DMS53 treated with DMSO at 0.1 percent for 48 hours (cell line): Measurements from ENCODE around the gene HSD17B13.
"Not testable (repeated sequence)": the region's sequence is repeated elsewhere in the genome, so short reads cannot be mapped to it uniquely, and the experiment has no call there.

Experiments used
- DNase-seq: peaks from one replicate; lab custom pipeline; 2025; ENCODE audit not compliant: unreplicated experiment; lab: John Stamatoyannopoulos, UW

The HSD17B13 gene

DNA sequence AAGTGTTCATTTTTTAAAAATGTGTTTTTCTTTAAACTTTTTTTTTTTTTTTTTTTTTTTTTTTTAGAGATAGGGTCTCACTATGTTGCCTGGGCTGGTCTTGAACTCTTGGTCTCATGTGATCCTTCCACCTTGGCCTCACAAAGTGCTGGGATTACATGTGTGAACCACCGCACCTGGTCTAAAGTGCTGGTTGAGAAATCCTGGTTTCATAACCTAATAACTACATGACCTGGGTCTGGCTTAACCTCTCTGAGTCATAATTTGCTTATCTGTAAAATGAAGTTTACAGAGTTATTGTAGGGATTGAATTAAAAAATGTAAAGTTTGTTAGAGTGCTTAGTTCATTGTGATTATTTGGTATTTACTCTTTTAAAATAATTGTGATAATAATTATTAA is 5.2 kb downstream of the HSD17B13 start:
- no peak for DNase-seq

DNA sequence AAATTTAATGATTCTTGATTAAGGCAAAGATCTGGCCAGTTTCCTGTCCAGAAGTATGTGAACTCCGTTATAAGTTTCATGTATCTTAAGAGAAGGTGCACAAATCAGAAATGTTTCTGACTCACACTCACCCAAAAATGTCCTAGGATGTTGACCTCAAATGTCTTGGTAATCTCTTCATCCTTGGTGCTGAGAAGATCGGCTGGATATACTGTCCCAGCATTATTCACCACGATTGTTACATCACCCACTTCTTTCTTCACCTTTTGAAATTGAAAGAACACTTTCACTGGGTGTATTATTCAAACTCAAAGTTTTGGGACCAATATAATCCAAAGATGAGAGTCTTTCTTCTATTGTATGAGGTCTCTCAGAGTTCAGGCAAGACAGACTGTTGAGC is 5.7 kb downstream of the HSD17B13 start:
- no peak for DNase-seq

DNA sequence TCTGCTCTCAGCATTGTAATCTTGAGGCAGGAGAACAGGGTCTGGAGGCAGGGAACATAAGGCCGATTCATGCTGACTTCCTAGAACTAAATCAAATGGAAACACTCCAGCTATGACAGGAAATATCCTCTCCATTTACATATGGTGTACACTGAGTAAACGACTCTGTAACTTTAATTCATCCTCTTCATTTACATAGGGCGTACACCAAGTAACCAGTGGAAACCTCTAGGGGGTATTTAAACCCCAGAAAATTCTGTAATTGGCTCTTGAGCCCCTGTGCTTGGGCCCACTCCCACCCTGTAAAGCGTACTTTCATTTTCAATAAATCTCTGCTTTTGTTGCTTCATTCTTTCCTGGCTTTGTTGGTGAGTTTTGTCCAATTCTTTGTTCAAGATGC is 7.7 kb downstream of the HSD17B13 start:
- not testable (repeated sequence) for DNase-seq

DNA sequence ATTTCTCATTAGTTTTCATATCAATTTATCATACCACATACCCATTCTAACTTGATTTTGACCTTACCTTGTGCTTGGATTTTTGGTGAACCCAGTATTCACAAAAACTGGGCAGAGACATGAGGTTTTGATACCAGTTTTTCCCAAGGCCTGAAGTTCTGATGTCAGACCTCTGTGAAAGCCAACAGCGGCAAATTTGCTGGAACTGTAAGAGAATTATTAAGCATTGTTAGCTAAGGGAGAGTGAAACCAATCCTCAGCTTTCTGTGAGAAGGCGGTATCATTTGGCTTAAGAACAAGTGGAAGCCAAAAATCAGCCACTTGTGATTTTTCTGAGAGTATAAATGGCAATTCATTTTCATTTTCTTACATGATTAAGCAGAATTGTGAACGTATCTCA is 8.9 kb downstream of the HSD17B13 start:
- DNase-seq: no peak

DNA sequence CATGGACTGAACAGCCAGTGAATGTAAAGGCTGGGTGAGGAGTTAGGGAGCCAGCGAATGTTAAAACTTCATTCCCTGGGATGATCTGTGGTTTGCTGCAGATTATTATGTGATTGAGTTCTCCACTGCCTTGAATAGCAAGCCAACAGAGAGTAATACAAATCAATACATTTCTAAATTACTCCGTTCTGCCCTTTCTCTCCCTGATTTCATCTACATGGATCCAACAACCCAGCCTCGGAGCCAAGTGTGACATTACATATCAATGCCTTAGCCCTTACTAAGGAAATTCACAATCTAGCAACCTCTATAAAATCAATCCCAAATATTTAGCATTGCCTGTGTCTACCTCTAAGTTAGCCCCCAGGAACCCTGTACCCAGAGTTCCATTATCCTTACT is 11.0 kb downstream of the HSD17B13 start:
- no peak for DNase-seq

DNA sequence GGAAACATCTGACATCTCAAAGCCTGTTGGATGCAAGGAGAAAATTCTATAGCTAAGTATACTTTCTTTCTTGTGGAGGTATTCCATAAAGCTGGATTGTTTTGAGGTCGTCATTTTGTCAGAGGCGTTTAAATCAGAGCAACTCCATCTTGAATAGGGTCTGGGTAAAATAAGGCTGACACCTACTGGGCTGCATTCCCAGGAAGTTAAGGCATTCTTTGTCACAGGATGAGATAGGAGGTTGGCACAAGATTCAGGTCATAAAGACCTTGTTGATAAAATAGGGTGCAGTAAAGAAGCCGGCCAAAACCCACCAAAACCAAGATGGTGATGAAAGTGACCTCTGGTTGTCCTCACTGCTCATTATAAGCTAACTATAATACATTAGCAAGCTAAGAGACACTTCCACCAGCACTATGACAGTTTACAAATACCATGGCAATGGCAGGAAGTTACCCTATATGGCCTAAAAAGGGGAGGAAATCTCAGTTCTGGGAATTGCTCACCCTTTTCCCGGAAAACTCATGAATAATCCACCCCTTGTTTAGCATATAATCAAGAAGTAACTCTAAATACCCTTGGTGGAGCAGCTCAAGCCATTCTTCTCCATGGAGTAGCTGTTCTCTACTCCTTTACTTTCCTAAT is 11.9 kb downstream of the HSD17B13 start:
- DNase-seq: no peak

DNA sequence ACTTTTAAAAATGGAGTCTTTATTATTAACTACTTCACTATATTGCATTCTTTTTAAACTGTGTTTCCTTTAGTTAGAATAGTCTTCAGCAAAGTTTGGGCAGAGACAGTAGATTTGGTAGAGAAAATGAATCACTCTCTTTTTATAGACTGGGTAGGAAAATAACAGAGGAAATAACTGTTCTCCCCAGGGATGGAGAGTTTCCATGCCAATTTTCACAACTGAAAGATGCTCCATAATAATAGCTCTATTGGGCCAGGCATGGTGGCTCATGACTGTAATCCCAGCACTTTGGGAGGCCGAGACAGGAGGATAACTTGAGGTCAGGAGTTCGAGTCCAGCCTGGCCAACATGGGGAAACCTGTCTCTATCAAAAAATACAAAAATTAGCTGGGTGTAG is 13.1 kb downstream of the HSD17B13 start:
- DNase-seq: no peak

DNA sequence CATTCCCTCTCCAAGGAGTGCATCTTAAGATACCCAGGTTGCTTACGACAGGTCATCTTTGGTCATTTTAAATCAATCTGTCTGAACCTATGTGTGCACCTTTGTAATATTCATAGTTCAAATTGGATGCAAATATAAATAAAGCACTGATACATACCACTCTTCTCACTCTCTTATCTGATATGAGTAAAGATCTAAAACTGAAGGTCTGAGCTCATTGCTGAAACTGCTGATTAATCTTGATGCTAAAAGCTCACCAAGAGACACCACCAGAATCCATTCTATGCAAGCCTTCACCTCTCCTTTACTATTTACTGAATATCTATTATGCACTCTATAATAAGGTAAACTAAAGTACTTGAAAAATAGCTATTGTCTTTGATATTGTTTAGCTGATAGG is 16.6 kb downstream of the HSD17B13 start:
- DNase-seq: no peak

DNA sequence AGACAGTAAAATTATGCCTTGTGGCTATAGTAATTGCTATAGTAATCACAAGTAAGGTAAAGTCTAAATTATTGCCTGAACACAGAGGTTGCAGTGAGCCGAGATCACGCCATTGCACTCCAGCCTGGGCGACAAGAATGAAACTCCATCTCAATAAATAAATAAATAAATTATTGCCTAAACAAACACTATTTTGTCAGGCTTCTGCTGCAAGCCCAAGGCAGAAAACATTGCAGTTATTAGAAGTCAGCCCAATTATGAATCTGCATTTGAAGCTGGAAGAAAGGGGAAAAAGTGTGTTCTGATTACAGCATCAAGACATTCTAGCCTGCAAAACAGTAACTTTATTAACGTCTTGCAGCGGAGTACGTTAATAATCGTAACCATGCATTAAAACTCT is 17.1 kb downstream of the HSD17B13 start:
- no peak for DNase-seq

DNA sequence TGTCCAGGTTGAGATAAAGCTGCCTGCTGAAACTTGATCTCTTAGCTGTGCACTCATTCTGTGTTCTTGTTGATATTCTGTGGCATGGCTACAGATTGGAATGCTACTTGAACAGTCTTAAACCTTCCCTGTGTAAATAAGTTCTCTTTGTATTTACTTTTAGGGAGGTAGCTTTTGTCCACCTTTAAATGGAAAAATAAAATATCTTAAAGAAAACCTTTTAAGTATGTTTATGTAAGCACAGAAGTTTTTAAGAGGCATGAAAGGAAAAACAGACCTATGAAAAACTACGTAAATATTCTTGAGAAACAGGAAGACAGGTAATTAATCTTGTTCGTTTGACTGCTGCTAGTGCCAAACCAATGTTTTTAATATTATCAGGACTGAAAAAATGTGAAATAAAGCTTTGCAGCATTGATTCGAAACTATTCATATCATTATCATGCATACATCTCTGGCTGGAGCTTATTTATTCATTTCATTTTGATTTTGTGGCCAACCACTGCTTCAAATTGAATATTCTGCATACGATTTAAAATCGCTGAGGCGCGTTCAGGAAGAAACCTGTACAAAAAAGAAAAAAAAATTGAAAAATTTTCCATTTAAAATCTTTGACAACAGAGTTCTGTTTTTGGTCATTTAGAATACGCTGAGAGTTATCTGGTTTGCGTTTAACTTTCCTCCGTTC is 17.8 kb downstream of the HSD17B13 start:
- DNase-seq: peak; percentile 29

DNA sequence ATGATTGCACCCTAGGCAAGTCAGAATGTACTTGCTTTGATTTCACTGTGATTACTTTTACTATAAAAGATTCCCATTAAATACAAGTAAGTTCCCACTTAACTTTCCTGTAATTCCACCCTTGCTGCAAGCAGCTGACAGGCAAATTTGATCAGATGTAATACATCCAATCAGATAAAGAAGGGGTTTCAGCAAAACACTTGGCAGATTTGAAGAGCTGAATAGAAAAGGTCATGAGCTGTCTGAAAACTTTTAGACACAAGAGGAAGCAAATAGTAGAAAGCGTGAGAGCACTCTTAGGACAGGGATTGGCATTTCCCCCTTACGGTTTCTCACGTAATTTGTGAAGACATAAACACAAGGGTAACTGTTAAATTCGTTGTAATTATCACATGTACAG is 22.8 kb downstream of the HSD17B13 start:
- DNase-seq: no peak

DNA sequence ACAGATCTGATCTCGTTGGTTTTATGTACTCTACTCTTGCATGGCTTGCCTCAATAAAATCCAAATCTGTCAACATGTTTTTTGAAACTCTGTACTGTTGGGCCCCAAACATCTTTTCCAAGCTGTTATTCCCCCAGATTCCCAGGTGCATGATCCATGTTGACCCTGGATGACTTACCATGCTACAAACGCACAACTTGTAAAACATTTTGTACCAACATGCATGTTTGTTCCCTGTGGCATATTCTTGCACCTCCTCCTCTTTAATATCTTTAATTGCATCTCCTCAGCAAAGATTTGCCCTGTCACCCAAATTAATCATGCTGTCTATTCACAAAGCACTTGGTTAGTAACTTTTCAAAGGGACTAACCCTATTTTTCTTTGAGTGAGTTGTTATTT is 24.3 kb downstream of the HSD17B13 start:
- no peak for DNase-seq

DNA sequence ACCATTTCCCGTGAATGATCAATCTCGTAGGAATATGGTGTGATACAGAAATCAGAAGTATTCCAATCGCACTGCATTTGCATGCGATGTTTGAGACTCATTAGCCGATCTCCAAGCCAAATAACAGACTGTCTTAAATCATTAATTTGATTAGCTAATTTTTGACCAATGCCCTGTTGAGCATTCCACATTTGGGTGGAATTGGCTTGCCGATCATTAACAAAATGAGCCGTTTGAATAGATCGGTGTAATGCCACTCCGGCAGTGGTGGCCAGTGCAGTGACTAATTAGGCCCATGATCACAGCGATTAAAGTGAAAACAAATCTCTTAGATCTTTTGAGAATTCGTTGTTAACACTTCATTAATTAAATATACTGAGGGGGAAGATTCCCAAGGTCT is 27.8 kb downstream of the HSD17B13 start:
- DNase-seq: not testable (repeated sequence)

DNA sequence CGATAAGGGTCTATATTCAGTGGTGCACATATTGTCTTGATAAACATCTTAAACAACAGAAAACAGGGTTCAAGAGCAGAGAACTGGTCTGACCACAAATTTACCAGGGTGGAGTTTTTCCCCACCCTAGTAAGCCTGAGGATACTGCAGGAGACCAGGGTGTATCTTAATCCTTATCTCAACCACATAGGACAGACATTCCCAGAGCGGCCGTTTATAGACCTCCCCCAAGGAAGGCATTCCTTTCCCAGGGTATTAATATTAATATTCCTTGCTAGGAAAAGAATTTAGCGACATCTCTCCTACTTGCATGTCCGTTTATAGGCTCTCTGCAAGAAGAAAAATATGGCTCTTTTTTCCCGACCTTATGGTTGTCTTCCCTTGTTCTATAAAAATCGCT is 28.8 kb downstream of the HSD17B13 start:
- DNase-seq: not testable (repeated sequence)

DNA sequence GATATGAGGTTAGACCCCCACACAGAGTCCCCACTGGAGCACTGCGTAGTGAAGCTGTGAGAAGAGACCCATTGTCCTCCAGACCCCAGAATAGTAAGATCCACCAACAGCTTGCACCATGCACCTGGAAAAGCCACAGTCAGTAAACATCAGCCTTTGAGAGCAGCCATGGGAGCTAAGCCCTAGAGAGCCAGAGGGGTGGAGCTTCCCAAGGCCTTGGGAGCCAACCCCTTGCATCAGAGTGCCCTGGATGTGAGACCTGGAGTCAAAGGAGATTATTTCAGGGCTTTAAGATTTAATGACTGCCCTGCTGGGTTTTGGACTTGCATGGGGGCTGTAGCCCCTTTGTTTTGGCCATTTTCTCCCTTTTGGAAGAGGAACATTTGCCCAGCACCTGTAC is 35.7 kb downstream of the HSD17B13 start:
- no peak for DNase-seq

DNA sequence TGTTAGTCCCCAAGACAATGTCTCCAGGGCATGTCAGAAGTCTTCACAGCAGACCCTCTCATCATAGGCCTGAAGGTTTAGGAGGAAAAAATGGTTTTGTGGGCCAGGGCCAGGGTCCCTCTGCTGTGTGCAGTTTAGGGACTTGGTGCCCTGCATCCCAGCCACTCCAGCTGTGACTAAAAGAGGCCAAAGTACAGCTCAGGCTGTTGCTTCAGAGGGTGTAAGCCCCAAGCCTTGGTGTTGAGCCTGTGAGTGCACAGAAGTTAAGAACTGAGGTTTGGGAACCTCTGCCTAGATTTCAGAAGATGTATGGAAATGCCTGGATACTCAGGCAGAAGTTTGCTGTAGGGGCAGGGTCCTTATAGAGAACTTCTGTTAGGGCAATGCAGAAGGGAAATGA is 38.4 kb downstream of the HSD17B13 start:
- not testable (repeated sequence) for DNase-seq

DNA sequence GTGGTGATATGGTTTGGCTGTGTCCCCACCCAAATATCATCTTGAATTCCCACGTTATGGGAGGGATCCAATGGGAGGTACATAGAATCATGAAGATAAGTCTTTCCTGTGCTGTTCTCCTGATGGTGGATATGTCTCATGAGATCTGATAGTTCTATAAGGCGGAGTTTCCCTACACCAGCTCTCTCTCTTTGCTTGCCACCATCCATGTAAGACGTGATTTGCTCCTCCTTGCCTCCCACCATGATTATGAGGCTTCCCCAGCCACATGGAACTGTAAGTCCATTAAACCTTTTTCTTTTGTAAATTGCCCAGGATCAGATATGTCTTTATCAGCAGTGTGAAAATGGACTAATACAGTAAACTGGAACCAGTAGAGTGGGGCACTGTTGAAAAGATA is 39.5 kb downstream of the HSD17B13 start:
- no peak for DNase-seq

DNA sequence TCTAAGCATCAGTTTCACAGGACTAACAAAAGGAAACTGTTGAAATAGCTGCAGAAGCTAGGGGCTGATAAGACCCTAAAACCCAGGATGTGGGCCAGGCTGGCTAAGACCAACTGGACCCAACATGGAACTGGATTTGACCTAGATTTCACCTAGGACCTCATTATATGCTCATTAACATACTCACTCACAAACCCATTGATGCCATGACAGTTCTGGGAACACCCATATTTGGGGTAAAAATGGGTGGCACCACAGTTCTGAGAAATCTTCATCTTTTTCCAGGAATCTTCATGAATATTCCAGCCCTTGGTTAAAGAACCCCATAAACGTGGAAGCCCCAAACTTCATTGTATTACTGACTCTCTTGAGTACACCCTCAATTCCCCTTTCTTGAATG is 41.1 kb downstream of the HSD17B13 start:
- no peak for DNase-seq

DNA sequence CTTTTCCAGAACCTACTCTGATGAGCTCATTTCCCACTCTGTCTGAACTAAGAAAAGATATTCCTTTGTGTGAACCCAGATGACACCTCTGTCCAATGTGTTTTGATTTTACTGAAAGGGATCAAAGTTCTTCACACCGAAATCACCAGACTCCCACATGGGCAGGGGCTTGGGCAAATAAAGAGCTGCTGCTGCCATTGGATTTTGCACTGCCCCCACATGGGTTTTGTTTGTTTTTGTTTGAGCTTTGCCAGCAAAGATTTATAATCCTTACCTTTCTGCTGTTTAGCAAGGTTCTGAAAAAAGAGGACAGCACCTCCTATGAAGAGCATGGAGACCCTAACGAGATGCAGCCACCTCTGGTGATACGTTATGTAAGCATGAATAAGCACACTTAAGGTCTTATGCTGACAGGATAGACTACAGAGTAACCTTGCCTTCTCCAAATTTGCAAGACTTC is 44.3 kb downstream of the HSD17B13 start:
- DNase-seq: no peak

DNA sequence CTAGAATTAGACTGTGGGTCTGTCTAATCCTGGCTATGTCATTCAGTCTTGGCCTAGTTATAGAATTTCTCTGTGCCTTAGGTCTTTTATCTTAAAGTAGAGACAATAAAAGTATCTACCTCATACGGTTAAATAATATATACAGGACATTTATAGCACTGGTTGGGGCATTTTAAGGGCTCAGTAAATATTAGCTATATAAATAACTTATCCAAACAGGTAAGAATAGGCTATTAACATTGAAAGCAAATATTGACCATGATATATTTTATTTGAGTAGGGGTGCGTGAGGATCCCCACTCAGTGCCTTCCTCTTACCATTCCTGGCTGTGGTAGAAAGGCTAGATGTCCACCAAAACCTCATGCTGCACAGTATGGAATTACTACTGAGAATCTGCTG is 47.4 kb downstream of the HSD17B13 start:
- DNase-seq: peak; percentile 17

DNA sequence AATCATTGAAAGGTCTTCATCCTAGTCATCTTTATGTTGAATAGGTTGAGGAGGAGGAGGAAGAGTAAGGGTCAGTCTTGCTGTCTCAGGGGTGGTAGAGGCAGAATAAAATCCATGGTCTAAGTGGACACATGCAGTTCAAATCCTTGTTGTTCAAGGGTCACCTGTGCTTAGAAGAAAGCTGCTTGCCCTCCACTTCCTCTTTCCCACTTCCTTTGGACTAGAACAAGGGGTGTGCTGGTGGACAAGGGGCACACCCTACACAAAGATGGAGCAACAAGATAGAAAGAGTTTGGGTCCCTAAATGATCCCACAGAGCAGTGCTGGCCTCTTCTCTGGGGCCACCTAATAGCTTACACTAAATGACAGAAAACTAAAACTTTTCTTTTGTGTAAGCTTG is 47.9 kb downstream of the HSD17B13 start:
- no peak for DNase-seq

DNA sequence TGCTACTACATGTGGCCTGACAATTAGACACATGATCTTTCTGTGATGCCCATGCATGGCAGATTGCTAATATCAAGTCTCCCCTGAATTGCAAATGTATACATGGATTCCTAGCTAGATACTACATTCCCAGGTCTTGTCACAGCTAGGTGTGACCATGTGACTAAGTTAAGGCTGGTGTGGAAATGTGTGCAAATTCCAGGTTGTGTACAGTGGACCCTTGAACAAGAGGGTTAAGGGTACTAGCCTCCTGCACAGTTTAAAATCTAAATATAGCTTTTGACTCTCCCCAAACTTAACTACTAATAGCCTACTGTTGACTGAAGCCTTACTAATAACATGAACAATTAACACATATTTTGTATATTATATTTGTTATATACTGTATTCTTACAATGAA is 48.4 kb downstream of the HSD17B13 start:
- DNase-seq: no peak

DNA sequence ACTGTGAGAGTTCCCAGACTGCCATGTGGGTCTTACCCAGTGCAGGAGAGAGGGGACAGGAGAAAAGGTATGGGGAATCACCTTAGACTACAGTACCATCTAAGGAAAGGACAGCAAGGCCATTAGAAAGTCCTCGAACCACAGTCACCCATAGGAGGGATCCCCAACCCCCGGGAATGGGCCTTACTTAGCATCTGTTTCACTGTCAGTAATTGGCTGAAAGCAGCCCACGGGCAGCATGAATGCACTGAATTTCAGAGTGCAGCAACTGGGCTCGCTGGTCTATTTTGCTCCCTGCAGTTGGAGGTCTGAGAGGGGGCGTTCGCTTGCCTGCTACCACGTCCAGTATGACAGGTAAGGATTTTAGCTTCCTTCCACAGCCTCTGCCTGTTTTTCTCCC is 51.9 kb downstream of the HSD17B13 start:
- DNase-seq: no peak
